ENCODE data around the gene SEC14L6. TPM values are rescaled to one million over a fixed set of nuclear protein-coding genes. Genes with fewer than 3 reads are reported as not detected.
A peak's percentile ranks its signal among the peaks of the same experiment; 100 is the strongest.

The SEC14L6 gene
- total and polyA plus RNA-seq, 9 of the 15 experiments (the other 6 are each of a cell fraction or from before 2014, with no cell fraction given) = 0.29 to 6.1 (median 1.9) TPM

- TF ChIP-seq HCFC1 (IDR thresholded peaks at IDR 0.05; ENCODE audit: low read depth, low read length) (peak; percentile 96), SMARCB1 (IDR thresholded peaks at IDR 0.05; ENCODE audit: insufficient read length, low read depth) (no peak), KAT2B (IDR thresholded peaks at IDR 0.05; ENCODE audit: low read depth, low read length) (no peak), BDP1 (IDR thresholded peaks at IDR 0.05; ENCODE audit: insufficient read depth, insufficient read length) (no peak), ZNF197 (CRISPR knock-in tag; IDR thresholded peaks at IDR 0.05; ENCODE audit: low read depth) (no peak), SP2 (IDR thresholded peaks at IDR 0.05; ENCODE audit: extremely low read depth, low read depth, low read length, poor library complexity, severe bottlenecking) (no peak), HOMEZ (CRISPR knock-in tag; IDR thresholded peaks at IDR 0.05) (no peak), ETS2 (tag; IDR thresholded peaks at IDR 0.05; ENCODE audit: borderline replicate concordance, poor library complexity, severe bottlenecking) (no peak), TAF7 (tag; IDR thresholded peaks at IDR 0.05) (no peak), ZNF639 (CRISPR knock-in tag; conservative IDR thresholded peaks at IDR 0.05 in 1 of 2, IDR thresholded peaks at IDR 0.05 in 1 of 2) (no peak), ZNF140 (CRISPR knock-in tag; IDR thresholded peaks at IDR 0.05) (no peak), POLR3A (IDR thresholded peaks at IDR 0.05; ENCODE audit: borderline replicate concordance, extremely low read depth, insufficient read depth, insufficient read length) (no peak), HLTF (IDR thresholded peaks at IDR 0.05) (no peak), MEF2A (IDR thresholded peaks at IDR 0.05; ENCODE audit: control insufficient read depth, low read depth, low read length) (no peak), GTF2B (IDR thresholded peaks at IDR 0.05; ENCODE audit: extremely low read depth, insufficient read length) (no peak), MECOM (CRISPR knock-in tag; IDR thresholded peaks at IDR 0.05) (no peak), FOXJ3 (CRISPR knock-in tag; IDR thresholded peaks at IDR 0.05) (no peak), COPS2 (conservative IDR thresholded peaks at IDR 0.05) (no peak), RBM25 (IDR thresholded peaks at IDR 0.05; ENCODE audit: low read depth, low read length, severe bottlenecking) (no peak)
- TF ChIP-seq, protein P1, sequence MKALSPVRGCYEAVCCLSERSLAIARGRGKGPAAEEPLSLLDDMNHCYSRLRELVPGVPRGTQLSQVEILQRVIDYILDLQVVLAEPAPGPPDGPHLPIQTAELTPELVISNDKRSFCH (CRISPR knock-in tag; IDR thresholded peaks at IDR 0.05) = no peak
- TF ChIP-seq, protein P1 (tag; IDR thresholded peaks at IDR 0.05) = no peak
Observed at GRCh38 chr22:30591588-30592359, 45.2 kb upstream of the SEC14L6 start, which contains the start of gene PES1 (continued).
